H1 (cell line): ENCODE data around the gene WAC.

Experiments
- BACH1 ChIP-seq: IDR thresholded peaks from 2 replicates; pipeline ENCODE4 v1.6.1; 2012; ENCODE audit warnings: low read length, improper control_type of control experiment
- CHD1 ChIP-seq: IDR thresholded peaks from 2 replicates; pipeline ENCODE4 v1.6.1; 2012; ENCODE audit warnings: low read depth, low read length, improper control_type of control experiment
- EP300 ChIP-seq, 2 experiments: IDR thresholded peaks; 1 replicate in 1 of 2; 2 replicates in 1 of 2; pipeline ENCODE4 v1.6.1; 2011 to 2012; ENCODE audit warnings: low read depth in 2 of 2, low read length in 2 of 2, mild to moderate bottlenecking in 2 of 2, borderline replicate concordance in 1 of 2, inconsistent platforms in 1 of 2, moderate library complexity in 1 of 2
- EZH2 ChIP-seq: fragments of 200-600 bp; sonication (generic); IDR thresholded peaks from 2 replicates; pipeline ENCODE4 v1.7.1; 2012; ENCODE audit warnings: low read depth, mild to moderate bottlenecking, moderate library complexity, low read length, inconsistent platforms; ENCODE audit not compliant: severe bottlenecking
- PHF8 ChIP-seq: fragments of 200-600 bp; sonication (generic); conservative IDR thresholded peaks from 2 replicates; pipeline ENCODE4 v1.7.1; 2012; ENCODE audit warnings: low read depth, mild to moderate bottlenecking, inconsistent platforms, low read length, moderate library complexity
- POLR2AphosphoS5 ChIP-seq: IDR thresholded peaks from 2 replicates; pipeline ENCODE4 v1.6.1; 2011; ENCODE audit warnings: low read depth, low read length
- RAD21 ChIP-seq, 2 experiments: IDR thresholded peaks in 1 of 2; conservative IDR thresholded peaks in 1 of 2; 2 replicates each; pipeline ENCODE4 v1.6.1; 2011; ENCODE audit warnings: low read depth in 2 of 2, low read length in 2 of 2, improper control_type of control experiment in 1 of 2, inconsistent platforms in 1 of 2, mild to moderate bottlenecking in 1 of 2, moderate library complexity in 1 of 2
- SAP30 ChIP-seq: fragments of 300-600 bp; sonication (generic); IDR thresholded peaks from 2 replicates; pipeline ENCODE4 v1.7.1; 2012; ENCODE audit warnings: low read length, moderate library complexity, mild to moderate bottlenecking, inconsistent platforms; ENCODE audit not compliant: insufficient read depth, insufficient replicate concordance
- YY1 ChIP-seq: IDR thresholded peaks from 2 replicates; pipeline ENCODE4 v1.6.1; 2011; ENCODE audit warnings: low read depth, mild to moderate bottlenecking, low read length
- TF ChIP-seq, protein P1 (sequence below), 3 experiments: IDR thresholded peaks; 1 replicate in 2 of 3; 2 replicates in 1 of 3; pipeline versions ENCODE4 v1.5.1 to v1.6.1; 2011; ENCODE audit warnings: low read length in 3 of 3, mild to moderate bottlenecking in 3 of 3, inconsistent platforms in 2 of 3, low read depth in 1 of 3, moderate library complexity in 1 of 3; ENCODE audit not compliant: insufficient read depth in 1 of 3; ENCODE audit errors: control extremely low read depth in 1 of 3
- TF ChIP-seq, protein P2 (sequence below): IDR thresholded peaks from 2 replicates; pipeline ENCODE4 v1.6.1; 2011; ENCODE audit warnings: low read length, improper control_type of control experiment

DNA sequence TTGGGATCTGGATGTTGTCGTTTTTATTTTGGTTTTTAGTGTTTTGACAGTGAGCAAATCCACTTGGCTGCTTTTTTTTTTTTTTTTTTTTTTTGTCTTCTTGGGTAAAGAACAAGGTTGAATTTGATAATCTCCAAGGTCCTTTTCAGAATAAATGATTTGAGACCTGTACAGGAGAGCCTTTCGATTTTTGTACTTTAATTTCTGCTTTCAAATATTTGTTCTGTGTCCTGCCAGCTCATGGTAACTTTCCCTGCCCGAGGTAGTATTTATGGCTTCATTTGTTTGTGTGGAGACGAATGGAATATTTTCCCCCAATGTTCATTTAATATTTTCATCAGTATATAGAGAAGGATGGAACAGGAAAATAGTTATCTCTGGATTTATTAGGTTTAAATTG lies 19.9 kb downstream of the WAC start:
- no peak for TF ChIP-seq PHF8
- TF ChIP-seq, protein P1, sequence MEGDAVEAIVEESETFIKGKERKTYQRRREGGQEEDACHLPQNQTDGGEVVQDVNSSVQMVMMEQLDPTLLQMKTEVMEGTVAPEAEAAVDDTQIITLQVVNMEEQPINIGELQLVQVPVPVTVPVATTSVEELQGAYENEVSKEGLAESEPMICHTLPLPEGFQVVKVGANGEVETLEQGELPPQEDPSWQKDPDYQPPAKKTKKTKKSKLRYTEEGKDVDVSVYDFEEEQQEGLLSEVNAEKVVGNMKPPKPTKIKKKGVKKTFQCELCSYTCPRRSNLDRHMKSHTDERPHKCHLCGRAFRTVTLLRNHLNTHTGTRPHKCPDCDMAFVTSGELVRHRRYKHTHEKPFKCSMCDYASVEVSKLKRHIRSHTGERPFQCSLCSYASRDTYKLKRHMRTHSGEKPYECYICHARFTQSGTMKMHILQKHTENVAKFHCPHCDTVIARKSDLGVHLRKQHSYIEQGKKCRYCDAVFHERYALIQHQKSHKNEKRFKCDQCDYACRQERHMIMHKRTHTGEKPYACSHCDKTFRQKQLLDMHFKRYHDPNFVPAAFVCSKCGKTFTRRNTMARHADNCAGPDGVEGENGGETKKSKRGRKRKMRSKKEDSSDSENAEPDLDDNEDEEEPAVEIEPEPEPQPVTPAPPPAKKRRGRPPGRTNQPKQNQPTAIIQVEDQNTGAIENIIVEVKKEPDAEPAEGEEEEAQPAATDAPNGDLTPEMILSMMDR (IDR thresholded peaks at IDR 0.05; ENCODE audit: control extremely low read depth in 1 of 3, insufficient read depth in 1 of 3, low read depth in 1 of 3, low read length in 3 of 3): no peak
- TF ChIP-seq, protein P2, sequence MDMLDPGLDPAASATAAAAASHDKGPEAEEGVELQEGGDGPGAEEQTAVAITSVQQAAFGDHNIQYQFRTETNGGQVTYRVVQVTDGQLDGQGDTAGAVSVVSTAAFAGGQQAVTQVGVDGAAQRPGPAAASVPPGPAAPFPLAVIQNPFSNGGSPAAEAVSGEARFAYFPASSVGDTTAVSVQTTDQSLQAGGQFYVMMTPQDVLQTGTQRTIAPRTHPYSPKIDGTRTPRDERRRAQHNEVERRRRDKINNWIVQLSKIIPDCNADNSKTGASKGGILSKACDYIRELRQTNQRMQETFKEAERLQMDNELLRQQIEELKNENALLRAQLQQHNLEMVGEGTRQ: no peak
- TF ChIP-seq POLR2AphosphoS5: no peak
- no peak for TF ChIP-seq EZH2
- no peak for TF ChIP-seq BACH1
- TF ChIP-seq RAD21 (IDR thresholded peaks at IDR 0.05 in 1 of 2, conservative IDR thresholded peaks at IDR 0.05 in 1 of 2; ENCODE audit: low read depth in 2 of 2, low read length in 2 of 2): no peak
- TF ChIP-seq CHD1: no peak
- no peak for TF ChIP-seq SAP30
- no peak for TF ChIP-seq YY1
- no peak for TF ChIP-seq EP300 (IDR thresholded peaks at IDR 0.05; ENCODE audit: borderline replicate concordance in 1 of 2, low read depth in 2 of 2, low read length in 2 of 2)
